ENCODE data around the gene LINGO1.

GRCh38 chr15:77639431-77639830 is 6.7 kb upstream of the LINGO1 start:
- TF ChIP-seq, protein P1, sequence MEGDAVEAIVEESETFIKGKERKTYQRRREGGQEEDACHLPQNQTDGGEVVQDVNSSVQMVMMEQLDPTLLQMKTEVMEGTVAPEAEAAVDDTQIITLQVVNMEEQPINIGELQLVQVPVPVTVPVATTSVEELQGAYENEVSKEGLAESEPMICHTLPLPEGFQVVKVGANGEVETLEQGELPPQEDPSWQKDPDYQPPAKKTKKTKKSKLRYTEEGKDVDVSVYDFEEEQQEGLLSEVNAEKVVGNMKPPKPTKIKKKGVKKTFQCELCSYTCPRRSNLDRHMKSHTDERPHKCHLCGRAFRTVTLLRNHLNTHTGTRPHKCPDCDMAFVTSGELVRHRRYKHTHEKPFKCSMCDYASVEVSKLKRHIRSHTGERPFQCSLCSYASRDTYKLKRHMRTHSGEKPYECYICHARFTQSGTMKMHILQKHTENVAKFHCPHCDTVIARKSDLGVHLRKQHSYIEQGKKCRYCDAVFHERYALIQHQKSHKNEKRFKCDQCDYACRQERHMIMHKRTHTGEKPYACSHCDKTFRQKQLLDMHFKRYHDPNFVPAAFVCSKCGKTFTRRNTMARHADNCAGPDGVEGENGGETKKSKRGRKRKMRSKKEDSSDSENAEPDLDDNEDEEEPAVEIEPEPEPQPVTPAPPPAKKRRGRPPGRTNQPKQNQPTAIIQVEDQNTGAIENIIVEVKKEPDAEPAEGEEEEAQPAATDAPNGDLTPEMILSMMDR (IDR thresholded peaks at IDR 0.05), result no peak
- TF ChIP-seq POLR2A (IDR thresholded peaks at IDR 0.05), result no peak
